Hepatocyte (in vitro differentiated cells): ENCODE data around the gene NRIP3. TPM values are rescaled to one million over a fixed set of nuclear protein-coding genes. Genes with fewer than 3 reads are reported as not detected.

Experiments
- DNase-seq: peaks from one replicate; pipeline ENCODE4 v3.0.0-alpha.2; 2016; ENCODE audit warnings: low spot score
- H2AFZ ChIP-seq: fragments of 200-600 bp; sonication (generic); 2 replicates; pipeline ENCODE4 v1.6.0; 2016; ENCODE audit warnings: antibody characterized with exemption, mild to moderate bottlenecking
- H3K27ac ChIP-seq: fragments of 200-600 bp; sonication (generic); 2 replicates; pipeline ENCODE4 v1.5.1; 2016; ENCODE audit warnings: mild to moderate bottlenecking
- H3K27me3 ChIP-seq: fragments of 200-600 bp; sonication (generic); 2 replicates; pipeline ENCODE4 v1.6.1; 2016
- H3K36me3 ChIP-seq: fragments of 200-600 bp; sonication (generic); replicated peaks from 2 replicates; pipeline ENCODE4 v1.5.1; 2016; ENCODE audit warnings: low read depth; ENCODE audit not compliant: insufficient read depth
- H3K4me1 ChIP-seq: fragments of 200-600 bp; sonication (generic); 2 replicates; pipeline ENCODE4 v1.5.1; 2016; ENCODE audit warnings: mild to moderate bottlenecking, moderate library complexity; ENCODE audit not compliant: insufficient read depth
- H3K4me2 ChIP-seq: fragments of 200-600 bp; sonication (generic); 2 replicates; pipeline ENCODE4 v1.6.0; 2016
- H3K4me3 ChIP-seq: fragments of 200-600 bp; sonication (generic); 2 replicates; pipeline ENCODE4 v1.5.1; 2016; ENCODE audit warnings: mild to moderate bottlenecking
- H3K79me2 ChIP-seq: fragments of 200-600 bp; sonication (generic); 2 replicates; pipeline ENCODE4 v1.6.0; 2017; ENCODE audit warnings: mild to moderate bottlenecking
- H3K9me2 ChIP-seq: fragments of 200-600 bp; sonication (generic); replicated peaks from 2 replicates; pipeline ENCODE4 v1.6.0; 2017; ENCODE audit warnings: mild to moderate bottlenecking; ENCODE audit not compliant: insufficient read depth
- H3K9me3 ChIP-seq: fragments of 200-600 bp; sonication (generic); 2 replicates; pipeline ENCODE4 v1.5.1; 2016; ENCODE audit warnings: low read depth, mild to moderate bottlenecking
- H4K20me1 ChIP-seq: fragments of 200-600 bp; sonication (generic); 2 replicates; pipeline ENCODE4 v1.6.0; 2016; ENCODE audit warnings: mild to moderate bottlenecking; ENCODE audit not compliant: insufficient read depth, poor library complexity, severe bottlenecking
- EZH2 ChIP-seq: fragments of 200-600 bp; sonication (generic); IDR thresholded peaks from 2 replicates; pipeline ENCODE4 v1.6.1; 2016; ENCODE audit warnings: antibody characterized with exemption, mild to moderate bottlenecking, borderline replicate concordance
- EZH2phosphoT487 ChIP-seq: fragments of 200-600 bp; sonication (generic); IDR thresholded peaks from one replicate; pipeline ENCODE4 v1.6.1; 2018; ENCODE audit warnings: antibody characterized with exemption, mild to moderate bottlenecking, low read depth, moderate library complexity; ENCODE audit not compliant: unreplicated experiment, severe bottlenecking
- WGBS: methylation state at CpG from one replicate; pipeline ENCODE4 v1.1.6; 2016; ENCODE audit warnings: low lambda C conversion rate; ENCODE audit errors: missing lambda C conversion rate; 5-methylcytosine and 5-hydroxymethylcytosine counted together
- polyA plus RNA-seq: library from polyadenylated mRNA; unstranded; fragments of >200 nt; fragmentation: Nextera tagmentation; extraction: Ambion mirVana; gene quantifications from 2 replicates; pipeline ENCODE4 v1.2.1, GENCODE V29; 2016
- total RNA-seq: library from RNA; depleted of rRNA; stranded (reverse); fragments of >200 nt; gene quantifications from 2 replicates; pipeline ENCODE4 v1.2.3, GENCODE V29; 2014
- TF ChIP-seq, protein P1 (sequence below): fragments of 200-600 bp; sonication (generic); IDR thresholded peaks from 2 replicates; pipeline ENCODE4 v1.5.1; 2016; ENCODE audit warnings: antibody characterized with exemption, mild to moderate bottlenecking; ENCODE audit not compliant: poor library complexity

The NRIP3 gene
- total and polyA plus RNA-seq, 2 experiments from 2014 or later = 2.4 to 2.9 TPM

DNA sequence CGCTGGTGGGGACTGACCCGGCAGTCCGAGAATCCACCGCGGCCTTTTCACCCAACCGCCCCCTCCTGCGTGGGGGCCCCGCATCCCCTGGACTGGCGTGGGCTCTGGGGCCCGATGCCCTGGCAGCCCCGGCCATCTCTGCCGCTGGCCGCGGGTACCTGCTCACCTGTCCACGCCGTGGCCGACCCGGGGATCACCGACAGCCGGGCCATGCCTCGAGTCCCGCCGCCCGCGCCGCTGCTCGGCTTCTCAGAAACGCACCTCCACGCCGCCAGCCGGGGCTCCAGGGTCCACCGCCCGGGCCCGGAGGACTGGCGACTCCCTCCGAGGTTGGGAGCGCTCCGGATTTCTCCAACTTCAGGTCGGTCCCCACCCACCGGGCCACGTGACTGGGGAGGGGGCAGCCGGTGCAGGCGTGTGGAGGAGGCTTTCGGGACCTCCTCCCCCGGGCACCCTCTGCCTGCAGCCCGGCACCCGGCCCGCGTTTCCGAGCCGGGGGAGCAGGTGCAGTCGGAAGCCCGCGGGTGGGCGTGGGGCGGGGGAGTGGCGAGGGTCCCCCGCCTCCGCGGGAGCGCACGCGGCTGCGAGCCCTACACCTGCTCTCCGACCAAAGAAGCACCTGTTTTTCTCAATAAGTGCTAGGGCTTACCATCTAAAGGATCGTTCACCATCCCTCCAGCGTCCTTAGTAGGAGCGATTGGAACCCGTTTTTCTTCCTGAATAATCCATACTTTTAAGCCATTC is 554 bp upstream of the NRIP3 start:
- Histone ChIP-seq H3K27ac (no peak overlapping the region), H3K4me2 (peak overlapping the region; percentile 100), H4K20me1 (no peaks in the 10 kb centered on the region), H2AFZ (peak overlapping the region; percentile 98), H3K4me3 (peak overlapping the region; percentile 43), H3K9me3 (no peaks in the 10 kb centered on the region), H3K27me3 (peaks cover 59% of the 10 kb centered on the region), H3K36me3 (no peaks in the 10 kb centered on the region), H3K9me2 (no peaks in the 10 kb centered on the region), H3K79me2 (no peaks in the 10 kb centered on the region), H3K4me1 (peaks cover 17% of the 10 kb centered on the region)
- 5% methylated on average over 61 of the region's 69 CpGs for WGBS
- DNase-seq = peak; percentile 32
- TF ChIP-seq EZH2phosphoT487 (no peak), EZH2 (no peak)
- TF ChIP-seq, protein P1, sequence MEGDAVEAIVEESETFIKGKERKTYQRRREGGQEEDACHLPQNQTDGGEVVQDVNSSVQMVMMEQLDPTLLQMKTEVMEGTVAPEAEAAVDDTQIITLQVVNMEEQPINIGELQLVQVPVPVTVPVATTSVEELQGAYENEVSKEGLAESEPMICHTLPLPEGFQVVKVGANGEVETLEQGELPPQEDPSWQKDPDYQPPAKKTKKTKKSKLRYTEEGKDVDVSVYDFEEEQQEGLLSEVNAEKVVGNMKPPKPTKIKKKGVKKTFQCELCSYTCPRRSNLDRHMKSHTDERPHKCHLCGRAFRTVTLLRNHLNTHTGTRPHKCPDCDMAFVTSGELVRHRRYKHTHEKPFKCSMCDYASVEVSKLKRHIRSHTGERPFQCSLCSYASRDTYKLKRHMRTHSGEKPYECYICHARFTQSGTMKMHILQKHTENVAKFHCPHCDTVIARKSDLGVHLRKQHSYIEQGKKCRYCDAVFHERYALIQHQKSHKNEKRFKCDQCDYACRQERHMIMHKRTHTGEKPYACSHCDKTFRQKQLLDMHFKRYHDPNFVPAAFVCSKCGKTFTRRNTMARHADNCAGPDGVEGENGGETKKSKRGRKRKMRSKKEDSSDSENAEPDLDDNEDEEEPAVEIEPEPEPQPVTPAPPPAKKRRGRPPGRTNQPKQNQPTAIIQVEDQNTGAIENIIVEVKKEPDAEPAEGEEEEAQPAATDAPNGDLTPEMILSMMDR = no peak

DNA sequence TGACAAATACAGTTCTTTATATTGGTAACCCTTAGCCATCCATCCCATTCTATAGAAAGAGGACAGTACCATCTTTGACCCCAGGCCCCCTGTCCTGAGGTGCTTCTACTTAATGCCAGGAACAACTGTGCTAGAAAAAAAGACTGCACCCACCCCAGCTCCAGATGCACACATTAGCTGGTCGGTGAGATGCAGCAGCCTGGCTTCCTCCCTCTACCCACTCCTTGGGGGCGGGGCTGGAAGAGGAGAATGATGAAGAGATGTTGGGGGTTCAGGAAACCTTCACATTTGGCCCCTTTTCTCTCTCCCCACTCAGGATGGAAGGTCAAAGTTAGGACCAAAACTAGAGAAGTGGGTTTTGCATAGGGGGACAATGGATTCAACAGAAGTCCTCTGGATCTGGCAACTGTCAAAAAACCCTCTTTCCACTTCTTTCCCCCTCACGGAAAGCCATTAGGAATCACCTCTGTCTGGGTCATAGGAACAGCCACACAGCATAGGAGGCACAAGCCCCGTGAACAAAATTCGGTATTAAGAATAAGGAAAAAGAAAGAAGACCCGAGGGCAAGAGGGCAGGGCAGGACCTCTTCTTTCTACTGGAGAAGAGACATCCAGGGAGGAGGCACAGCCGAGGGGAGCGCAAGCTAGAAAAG is 755 bp downstream of the NRIP3 start:
- no peaks in the 10 kb centered on the region for H3K9me3 ChIP-seq
- 16% methylated on average over 8 of the region's 8 CpGs for WGBS
- DNase-seq = no peak
- no peaks in the 10 kb centered on the region for H4K20me1 ChIP-seq
- H2AFZ ChIP-seq = peak overlapping the region; percentile 98
- peaks cover 62% of the 10 kb centered on the region for H3K27me3 ChIP-seq
- no peaks in the 10 kb centered on the region for H3K79me2 ChIP-seq
- peak overlapping the region; percentile 100 for H3K4me2 ChIP-seq
- TF ChIP-seq, protein P1 = no peak
- TF ChIP-seq EZH2 = peak; percentile 4
- TF ChIP-seq EZH2phosphoT487 = no peak
- H3K9me2 ChIP-seq = no peaks in the 10 kb centered on the region
- peaks cover 17% of the 10 kb centered on the region for H3K4me1 ChIP-seq
- no peak overlapping the region for H3K27ac ChIP-seq
- H3K4me3 ChIP-seq = peak overlapping the region; percentile 43
- no peaks in the 10 kb centered on the region for H3K36me3 ChIP-seq

DNA sequence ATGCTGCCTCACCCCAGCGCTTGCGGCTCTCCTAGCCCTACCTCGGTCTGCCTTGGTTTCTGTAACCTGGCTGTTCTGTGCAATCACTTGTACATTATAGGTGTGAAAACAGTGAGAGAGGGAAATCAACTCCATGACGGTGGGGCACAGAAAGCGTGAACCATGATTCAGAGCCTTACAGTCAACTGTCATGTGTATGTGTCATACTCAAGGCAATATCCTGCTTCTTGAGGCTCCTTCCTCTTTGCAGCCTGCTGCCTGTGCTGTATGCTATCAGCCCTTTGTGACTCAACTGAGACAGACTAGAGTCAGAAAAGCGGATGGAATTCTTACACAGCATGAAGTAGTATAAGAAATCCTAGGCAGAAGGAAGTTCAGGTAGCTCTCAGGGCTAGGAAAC is 2.1 kb downstream of the NRIP3 start:
- H3K27me3 ChIP-seq = peaks cover 61% of the 10 kb centered on the region

More for the DNA sequence above, 2.1 kb downstream of the NRIP3 start:
- Histone ChIP-seq H4K20me1 (no peaks in the 10 kb centered on the region), H3K4me1 (peaks cover 17% of the 10 kb centered on the region), H3K27ac (no peak overlapping the region), H3K79me2 (no peaks in the 10 kb centered on the region), H3K9me3 (no peaks in the 10 kb centered on the region), H2AFZ (no peak overlapping the region), H3K36me3 (no peaks in the 10 kb centered on the region), H3K4me2 (no peak overlapping the region), H3K4me3 (no peak overlapping the region), H3K9me2 (no peaks in the 10 kb centered on the region)
- TF ChIP-seq EZH2 (no peak), EZH2phosphoT487 (no peak)
- TF ChIP-seq, protein P1 = no peak
- peak; percentile 40 for DNase-seq
- 79% methylated on average over 6 of the region's 6 CpGs for WGBS
